Cortex of kidney (tissue), 1 donor: ENCODE data around the gene DNAAF8.

Experiments used
- DNase-seq: peaks from one replicate; lab custom pipeline; 2025; lab: John Stamatoyannopoulos, UW

DNAAF8 gene

GRCh38 chr16:4734063-4734729 is at the start of gene DNAAF8, which contains the start of gene ANKS3:
Gene DNAAF8, plus strand, starts transcription at chr16:4734537. Its CDS starts 1,978 bp downstream, at chr16:4736515.
Gene ANKS3, minus strand, starts transcription at chr16:4734271. Its CDS starts 4,122 bp downstream, at chr16:4730149.
- no peak for DNase-seq

- no peak for DNase-seq
Measured at GRCh38 chr16:4684763-4685162, 49.6 kb upstream of the DNAAF8 start.

DNA sequence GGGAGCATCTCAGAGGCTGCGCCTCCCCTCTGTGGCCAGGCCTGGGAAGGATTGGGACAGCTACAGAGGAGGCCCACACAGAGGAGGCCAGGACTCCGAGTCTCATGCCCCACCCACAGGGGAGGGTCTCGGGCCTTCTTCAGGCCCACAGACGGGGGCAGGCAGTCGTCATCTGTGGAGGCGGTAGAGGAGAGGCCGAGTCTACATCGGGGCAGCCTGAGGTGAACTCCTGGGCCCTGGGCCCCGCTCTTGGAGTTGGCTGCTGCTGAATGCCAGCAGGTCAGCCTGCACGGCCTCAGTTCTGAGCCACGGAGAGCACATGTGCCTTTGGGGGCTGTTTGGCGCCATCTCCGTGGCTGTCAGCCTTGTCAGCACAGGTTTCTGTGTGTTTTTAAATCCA is 49.0 kb upstream of the DNAAF8 start:
- DNase-seq: no peak

- DNase-seq: no peak
Measured at GRCh38 chr16:4685776-4686496, 48.4 kb upstream of the DNAAF8 start.

- DNase-seq: no peak
Measured at GRCh38 chr16:4686497-4687210, 47.7 kb upstream of the DNAAF8 start.

DNA sequence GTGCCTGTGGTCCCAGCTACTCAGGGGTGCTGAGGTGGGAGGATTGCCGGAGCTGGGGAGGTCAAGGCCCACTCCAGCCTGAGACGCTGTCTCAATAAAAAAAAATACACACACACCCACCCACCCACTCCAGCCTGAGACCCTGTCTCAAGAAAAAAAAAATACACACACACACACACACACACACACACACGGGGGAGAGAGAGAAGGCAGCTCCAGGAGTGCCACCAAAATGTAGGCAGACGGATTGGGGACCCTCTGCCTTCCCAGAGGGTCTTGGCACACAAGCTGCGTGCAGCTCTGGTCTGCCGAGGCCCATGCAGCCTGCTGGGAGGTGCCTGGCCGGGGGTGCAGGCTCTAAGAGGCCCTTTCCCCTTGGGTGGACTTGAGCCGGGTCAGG is 46.9 kb upstream of the DNAAF8 start:
- no peak for DNase-seq

DNA sequence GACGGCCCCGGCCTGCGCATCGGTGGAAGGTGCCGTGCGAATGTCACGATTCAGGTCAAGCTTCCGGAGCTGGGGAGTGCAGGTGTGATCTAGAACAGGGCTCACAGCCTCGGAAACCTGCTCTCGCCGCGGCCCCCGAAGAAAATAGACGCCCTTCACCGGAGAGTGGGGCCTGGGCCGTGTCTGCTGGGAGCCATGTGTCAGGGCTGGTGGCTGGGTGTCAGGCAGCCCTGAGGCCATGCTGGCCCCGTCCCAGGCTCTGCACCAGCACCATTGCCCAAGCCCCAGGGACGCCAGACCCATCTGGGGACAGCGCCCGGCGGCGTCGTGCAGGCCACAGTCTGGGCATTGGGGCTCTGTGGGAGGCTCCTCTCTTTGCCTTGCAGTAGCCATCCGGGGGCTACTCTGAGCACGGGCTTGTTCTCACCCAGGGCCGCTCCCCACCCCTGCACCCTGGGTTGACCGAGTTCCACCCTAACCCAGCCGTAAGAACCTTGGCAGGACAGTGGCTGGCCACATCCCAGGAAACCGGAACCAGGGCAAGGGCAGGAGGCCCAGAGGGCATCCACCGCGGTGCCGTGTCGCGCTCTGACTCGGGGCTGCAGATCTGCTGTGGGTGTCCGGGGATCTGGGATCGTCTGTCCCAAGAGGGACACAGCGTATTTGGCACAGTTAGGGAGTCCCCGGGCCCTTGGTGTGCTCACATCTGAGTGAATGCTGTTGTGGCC is 46.2 kb upstream of the DNAAF8 start:
- no peak for DNase-seq

DNA sequence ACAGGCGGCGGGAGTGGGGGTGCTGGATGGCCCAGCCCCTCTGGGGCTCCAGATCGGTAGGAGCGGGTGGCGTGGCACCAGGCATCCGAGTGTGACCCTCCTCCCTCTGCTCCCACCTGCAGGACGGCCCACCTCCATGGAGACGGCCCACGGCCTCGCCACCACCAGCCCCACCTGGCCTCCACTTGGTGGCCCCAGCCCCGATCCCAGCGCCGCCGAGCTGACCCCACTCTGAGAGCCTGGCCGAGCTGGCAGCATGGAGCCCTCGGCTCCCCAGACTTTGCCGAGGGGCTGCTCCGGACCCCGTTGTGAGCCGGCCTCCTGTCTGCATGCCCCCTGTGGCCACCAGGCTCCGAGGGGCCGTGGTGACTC is 45.7 kb upstream of the DNAAF8 start:
- no peak for DNase-seq

DNA sequence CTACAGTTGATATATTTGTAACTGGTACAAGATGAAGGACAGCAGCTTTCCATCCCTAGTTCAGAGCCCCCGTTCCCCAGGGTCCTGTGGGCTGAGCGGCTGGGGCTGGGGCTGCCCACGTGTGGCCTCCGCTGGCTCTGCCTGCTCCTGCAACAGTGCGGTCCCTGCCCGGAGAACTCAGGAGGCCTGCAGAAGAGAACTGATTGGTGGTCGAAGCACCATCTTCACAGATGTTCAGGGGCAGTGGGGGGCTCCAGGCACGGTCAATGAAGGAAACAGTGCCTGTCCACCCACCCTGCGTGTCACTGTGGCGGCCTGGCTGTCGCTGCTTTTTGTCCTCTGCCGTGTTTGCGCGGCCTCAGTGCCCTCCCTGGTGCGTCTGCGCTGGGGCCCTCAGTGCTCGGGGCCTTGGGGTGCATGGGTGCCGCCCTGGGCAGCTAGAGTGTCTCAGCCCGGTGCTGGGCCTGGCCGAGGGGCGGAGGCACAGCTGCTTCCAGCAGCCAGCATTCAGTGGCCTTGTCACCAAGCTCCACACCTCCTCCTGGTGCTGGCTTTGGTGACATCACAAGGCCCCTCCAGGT is 45.2 kb upstream of the DNAAF8 start:
- no peak for DNase-seq

- DNase-seq: no peak
Measured at GRCh38 chr16:4689864-4690704, 44.3 kb upstream of the DNAAF8 start.

- DNase-seq: no peak
Measured at GRCh38 chr16:4690946-4691665, 43.2 kb upstream of the DNAAF8 start.

DNA sequence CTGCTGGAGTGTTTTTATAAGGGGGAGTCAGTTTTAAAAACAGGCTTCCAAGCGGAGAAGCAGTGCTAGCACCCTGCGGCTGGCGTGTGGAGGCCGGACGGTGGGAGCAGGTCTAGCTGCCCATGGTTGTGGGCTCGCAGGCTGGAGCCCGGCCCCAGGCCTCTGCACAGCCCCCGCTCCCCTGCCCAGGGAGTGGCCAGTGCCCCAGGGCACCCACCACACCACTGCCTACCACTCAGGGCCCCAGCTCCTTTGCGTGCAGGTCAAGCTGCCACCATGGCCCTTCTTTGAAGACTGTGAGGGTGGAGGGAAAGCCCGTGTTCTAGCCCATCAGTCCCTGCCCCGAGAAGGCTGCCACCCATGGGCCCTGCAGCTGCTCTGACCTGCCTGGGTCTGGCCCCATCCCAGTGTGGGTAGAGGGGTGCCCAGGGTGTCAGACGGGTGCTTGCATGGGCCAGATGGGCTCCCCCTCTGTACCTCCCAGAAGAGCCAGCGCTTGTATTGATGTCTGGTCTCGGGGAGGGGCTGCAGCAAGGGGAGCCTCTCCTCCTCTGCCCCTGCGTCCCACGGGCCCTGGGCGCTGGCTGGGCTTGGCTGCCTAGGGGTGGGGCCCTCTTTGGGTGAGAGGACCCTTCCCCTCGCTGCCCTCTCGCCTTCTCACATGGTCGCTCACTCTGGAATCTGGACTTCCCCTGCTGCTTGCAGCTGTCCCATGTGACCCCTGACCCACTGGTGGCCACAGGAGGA is 42.5 kb upstream of the DNAAF8 start:
- DNase-seq: no peak

DNA sequence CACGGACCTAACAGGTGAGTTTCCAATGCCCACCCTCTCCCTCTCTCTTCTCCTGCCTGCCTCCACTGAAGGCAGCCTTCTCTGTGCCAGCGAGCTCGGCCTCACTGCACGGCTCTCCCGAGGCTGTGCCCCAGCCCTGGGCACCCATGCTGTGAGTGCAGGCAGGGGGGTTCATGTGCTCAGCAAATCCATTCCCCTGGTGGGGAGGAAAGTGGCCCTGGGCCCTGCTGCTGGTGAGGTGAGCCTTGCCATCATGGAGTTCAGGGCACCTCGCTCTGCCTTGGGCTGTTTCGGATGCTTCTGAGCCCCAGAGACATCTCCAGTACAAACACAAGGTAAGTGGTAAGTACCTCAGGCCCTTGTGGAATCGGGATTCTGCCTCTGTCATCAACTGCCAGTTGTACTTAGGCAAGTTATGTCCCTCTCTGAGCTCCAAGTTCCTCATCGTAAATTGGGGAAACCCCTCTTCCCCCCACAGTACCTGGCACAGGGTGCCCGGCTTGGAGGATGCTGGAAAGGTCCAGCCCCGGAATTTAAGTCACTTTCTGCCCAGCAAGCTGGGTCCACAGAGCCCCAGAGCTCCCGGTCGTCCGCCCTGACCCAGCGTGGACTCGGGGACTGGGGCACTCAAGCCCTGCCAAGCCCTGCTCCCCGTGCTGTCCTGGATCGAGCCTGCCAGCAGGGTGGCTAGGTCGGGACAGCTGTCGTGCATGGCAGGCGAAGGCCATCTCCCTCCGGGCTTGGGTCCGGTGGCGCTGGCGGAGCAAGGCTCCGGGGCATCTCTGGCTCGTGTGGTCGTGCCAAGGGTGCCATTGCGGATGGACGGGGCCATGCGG is 41.7 kb upstream of the DNAAF8 start:
- DNase-seq: no peak

DNA sequence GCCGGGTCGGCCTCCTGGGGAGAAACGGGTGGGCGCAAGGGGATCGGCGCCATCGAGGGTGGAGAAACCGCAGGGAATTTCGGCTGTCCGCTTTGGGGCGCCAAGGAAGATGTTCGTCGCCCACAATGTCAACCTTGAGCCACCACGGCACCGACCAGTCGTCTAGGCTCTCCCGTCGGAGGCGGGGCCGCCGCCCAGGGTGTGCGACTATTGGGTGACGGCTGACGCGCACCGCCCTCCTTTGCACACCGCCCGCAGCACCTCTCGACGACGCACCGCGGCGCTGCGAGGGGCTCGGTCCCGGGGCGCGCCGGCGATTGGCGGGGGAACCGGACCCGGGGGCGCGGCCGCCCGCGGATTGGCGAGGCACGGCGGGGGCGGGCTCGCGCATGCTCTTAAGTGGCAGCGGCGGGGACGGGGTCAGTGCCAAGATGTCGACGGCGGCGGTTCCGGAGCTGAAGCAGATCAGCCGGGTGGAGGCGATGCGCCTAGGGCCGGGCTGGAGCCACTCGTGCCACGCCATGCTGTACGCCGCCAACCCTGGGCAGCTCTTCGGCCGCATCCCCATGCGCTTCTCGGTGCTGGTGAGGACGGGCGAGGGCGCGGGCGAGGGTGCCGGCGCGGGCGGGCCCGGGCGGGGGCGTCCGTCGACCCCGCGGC is 40.9 kb upstream of the DNAAF8 start, which contains the start of gene NUDT16L1:
NUDT16L1 (plus strand) TSS at position 267 of the 660 bp plus-strand sequence; CDS start at position 432, 165 bp downstream.
- DNase-seq: peak; percentile 92

GRCh38 chr16:4693956-4694641 is 40.2 kb upstream of the DNAAF8 start:
- DNase-seq: no peak

DNA sequence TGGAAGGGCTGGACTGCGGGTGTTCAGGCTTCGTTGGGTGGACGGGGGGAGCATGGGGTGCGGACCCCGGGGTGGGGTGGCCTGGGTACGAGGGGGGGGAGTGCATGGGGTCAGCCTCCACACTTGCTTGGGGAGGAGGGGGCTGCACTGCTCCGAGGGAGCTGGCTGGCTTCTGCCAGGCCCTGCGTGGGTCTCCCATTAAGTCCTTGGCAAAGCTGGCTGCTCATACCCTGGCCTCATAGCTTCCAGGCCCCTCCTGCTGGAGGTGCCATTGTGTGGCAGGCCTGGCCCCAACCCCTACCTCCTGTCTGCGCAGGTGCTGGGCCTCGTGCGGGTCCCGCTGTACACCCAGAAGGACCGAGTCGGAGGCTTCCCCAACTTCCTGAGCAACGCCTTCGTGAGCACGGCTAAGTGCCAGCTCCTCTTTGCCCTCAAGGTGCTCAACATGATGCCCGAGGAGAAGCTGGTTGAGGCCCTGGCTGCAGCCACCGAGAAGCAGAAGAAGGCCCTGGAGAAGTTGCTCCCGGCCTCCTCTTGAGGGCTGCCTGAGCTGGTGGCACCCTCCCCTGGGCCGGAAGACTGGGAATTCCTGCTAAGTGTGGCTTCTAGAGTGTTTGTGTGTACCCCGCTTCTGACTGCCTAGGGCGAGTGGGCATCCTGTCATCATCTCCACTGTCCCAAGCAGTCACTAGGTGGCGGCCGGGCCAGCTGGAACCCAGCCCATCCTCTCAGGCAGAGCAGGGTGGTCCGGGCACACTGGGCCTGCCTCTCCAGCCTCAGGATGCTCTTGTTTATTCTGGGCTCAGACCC is 39.5 kb upstream of the DNAAF8 start:
- no peak for DNase-seq
